Hypothalamus (tissue), 51 donors: ENCODE results near the gene FAM20C.

Experiments
- DNase-seq, 51 donors: peaks; one replicate each; lab custom pipeline; 2025; lab: John Stamatoyannopoulos, UW

The FAM20C gene

DNA sequence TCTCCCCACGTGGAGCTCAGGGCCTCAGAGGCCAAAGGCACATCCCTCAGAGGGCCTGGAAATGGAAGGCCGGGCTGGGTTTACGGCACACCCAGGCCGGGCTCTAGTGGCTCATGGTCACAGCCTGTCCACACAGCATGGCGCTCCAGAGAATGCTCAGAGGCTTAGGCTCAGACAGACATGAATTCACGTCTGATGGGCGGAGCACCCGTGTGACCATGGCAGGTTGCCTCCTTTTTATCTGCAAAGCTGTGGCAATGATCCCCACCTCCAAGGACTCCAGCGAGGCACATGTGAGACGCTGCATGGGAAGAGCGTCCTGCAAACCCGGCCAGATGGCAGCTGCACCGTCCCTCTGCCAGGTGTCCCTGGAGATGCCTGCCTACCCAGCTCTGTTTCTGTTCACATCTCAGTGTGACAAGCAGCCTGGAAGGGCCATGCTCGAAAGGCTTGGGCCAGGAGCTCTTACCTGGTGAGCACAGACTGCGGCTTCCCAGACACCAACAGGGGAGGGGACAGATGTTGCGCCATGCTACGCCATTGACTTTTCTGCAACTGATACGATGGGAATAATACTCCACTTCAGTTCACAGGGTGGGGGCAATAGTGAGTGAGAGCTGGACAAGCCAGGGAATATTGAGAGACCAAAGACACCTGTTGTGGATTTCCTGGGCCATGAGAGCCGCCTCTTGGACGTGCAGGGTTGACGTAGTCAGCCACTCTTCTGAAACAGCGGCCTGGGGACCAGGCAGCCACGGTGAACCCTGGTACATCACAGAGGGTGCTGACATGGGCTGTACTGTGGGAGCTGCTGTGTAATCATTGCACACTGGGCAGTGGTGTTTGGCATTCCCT is 34.4 kb upstream of the FAM20C start:
- DNase-seq, result no peak

DNA sequence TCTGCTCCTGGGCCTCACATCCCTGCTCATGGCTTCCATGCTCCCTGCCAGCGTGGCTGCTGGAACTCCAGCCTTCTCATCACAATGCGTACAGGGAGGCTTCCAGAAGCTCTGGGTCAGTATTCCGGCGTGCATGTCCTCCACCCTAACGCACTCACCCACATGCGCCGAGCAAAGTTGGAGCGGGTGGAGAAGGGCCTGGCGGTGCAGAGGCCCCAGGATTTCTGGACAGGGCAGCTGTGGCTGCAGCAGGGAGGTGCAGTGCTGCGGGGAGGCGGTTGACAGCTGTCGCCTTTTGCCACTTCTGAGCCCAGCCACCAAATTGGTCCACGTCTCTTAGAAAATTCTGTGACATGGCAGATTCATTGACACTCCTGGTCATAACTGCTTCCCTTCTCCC is 33.6 kb upstream of the FAM20C start:
- DNase-seq, result no peak

GRCh38 chr7:159370-160270 is 32.8 kb upstream of the FAM20C start:
- peak in 8 of 51 donors; percentile 32 to 95 (median 56) for DNase-seq

- no peak for DNase-seq
Observed at GRCh38 chr7:160958-161725, 31.2 kb upstream of the FAM20C start.

- DNase-seq, result no peak
Observed at GRCh38 chr7:162632-163297, 29.6 kb upstream of the FAM20C start.

DNA sequence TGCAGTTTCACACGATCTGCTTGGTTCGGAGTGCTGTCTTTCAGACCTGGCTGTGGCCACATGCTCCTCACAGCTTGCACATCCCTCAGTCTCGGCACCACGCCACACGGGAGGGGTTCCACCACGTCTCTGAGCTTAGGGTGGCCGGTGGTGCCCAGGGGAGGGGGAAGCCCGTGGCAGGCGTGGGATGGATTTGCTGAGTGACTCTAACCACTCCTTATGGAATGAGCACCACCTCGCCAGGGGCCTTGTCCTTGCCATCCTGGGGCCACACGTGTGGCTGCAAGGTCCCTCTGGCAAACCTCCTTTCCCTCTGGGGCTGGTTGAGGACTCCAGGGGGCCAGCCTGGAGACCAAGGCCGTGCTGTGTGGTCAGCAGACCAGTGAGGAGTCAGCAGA is 29.1 kb upstream of the FAM20C start:
- DNase-seq, result no peak

DNA sequence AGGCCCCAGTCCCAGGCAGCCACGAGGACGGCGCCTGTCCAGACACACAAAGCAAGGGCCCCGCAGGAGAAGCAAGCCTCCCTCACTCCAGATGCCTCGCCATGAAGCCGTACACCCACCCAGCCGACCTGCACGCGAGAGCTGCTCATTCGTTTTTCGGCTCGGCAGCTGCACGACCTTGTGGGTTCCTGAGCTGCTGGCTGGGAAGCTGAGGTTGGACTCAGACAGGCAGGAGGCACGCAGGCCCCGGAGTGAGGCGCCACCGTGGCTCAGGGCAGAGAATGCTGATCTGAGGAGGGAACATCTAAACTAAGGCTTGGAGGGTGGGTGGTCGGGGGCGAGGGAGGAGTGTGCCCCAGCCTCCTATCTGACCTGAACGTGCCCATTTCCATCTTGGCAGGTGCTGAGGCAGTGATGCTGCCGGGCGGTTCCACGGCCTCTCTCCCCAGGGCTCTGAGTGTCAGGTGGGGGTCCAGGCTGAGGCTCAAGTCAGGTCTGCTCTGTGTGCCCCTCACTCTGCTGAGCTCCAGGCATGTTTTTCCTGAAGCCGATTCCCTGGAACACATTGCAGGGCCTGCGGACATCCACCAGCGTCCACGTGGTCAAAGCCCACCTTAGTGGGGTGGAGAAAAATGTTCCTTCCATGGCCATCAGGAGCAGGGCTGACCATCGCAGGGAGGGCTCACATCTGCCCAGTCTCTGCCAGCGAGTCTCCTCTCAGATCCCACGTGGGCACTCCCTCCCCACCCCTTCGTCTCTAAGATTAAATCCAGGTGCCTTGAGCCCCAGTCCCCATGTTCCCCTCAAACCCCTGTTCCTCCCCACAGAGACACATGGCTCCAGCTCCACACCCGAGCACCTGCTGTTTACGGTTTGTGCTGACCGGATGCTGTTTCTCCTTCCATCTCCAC is 28.1 kb upstream of the FAM20C start:
- DNase-seq, result no peak

DNA sequence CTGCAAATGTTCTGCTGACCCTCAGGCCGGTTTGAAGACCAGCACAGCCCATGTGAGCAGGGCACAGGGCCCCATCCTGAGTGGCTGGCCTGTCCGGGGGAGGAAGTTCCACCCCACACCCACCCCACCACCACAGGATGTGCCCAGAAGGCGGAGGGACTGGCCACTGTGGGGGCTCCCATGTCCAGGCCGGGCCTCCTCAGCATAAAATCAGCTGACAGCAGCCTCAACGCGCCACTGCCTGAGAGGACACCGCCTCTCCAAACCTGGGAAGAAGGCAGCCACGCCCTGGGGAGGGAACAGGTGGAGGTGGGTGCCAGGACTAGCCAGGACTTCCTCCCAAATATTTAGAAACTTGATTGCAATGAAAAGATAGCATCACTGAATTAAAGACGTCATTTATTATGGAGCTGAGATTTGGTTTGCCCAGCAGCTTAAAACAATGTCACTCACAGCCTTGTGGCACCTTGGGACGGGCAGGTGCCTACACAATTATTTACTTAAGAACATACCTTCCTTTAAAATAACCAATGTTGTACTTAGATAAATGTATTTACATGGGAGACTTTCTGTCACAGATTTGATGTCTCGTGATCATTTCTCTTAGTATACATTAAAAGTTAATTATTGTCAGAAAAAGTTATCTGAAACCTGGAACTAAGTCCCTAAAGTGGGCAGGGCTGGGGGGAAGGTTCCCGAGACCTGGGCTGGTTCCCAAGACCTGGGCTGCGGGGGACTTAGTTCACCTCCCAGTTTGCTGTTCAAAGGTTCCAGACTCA is 27.3 kb upstream of the FAM20C start:
- DNase-seq, result peak in 13 of 51 donors; percentile 9 to 44 (median 30)

GRCh38 chr7:165661-166337 is 26.6 kb upstream of the FAM20C start:
- DNase-seq, result no peak

- no peak for DNase-seq
Observed at GRCh38 chr7:166338-167060, 25.9 kb upstream of the FAM20C start.

DNA sequence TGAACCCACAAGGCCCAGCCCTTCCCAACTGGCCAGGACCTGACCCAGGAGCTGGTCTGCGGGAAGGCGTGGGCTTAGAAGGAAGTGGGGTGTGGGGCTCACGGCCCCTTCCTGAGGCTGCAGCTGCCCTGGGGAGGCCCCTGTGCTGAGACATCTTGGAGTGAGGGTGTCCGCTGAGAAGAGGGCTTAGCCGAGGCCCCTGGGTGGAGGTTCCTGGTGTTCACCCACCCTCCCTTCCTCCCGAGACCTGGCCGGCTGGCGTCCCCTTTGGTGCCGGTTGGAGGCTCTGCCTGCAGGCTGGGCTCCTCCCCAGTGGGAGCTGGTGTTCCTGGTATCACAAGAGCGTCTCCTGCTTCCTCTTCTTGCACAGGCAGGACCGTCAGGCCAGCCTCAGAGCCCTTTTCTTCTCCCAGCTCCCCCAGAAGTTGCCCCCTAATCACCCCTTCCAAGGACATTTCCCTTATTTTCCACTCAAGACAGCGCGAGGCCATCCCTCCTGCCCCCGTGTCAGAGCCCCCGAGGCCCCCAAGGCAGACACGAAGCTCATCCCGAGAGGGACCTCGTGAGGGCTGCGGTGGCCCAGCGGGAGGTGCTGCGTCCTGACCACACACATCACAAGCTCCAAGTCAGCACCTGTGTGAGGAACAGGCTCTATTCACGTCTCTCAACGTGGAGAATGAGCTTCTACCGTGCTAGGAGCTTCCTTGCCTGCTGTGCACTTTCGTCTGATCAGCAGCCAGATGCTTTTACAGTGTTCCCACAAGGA is 25.1 kb upstream of the FAM20C start:
- DNase-seq, result no peak

- DNase-seq, result no peak
Observed at GRCh38 chr7:167976-168791, 24.2 kb upstream of the FAM20C start.

GRCh38 chr7:169276-170172 is 22.8 kb upstream of the FAM20C start:
- no peak for DNase-seq

DNA sequence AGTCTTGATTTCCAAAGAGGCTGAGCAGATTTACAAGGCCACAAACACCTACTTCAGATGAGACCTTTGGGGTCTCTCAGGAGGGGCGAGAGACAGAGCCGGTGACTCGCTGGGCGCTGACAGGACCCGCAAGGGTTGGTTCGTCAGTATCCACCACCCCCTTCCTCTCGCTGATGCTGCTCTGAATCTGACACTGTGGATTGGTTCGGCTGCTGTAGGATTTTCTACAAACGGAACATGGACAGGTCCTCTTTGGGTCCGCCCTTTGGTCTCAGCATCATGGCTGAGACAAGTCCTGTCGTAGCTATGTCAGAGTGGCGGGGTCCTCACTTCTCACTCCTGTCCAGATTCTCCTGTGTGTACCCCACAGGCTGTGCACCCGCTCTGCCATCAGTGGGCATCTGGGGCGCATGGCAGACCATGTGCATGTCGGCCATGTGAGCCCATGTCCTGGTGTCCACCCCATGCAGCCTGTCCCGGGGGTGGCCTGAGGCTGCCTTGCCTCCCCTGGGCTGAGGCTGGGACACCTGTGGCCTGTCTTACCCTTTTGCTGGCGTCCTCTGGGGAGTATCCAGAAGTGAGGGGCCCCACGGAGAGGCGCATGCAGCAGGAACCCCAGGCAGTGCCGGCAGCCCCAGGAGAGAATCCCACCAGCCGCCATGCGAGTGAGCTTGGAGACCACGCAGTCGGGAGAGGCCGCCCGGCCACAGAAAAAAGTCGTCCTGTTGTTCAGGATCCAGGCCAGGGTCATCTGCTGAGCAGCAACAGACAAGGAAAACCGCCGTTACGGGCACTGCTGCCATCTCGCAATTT is 21.6 kb upstream of the FAM20C start:
- DNase-seq, result no peak
